Gastrocnemius medialis (tissue), 4 donors: ENCODE measurements around the gene NCOA7.

Experiments used
- POLR2A ChIP-seq, 2 donors: fragments of 450-650 bp; IDR thresholded peaks; one replicate each; pipeline ENCODE4 v1.6.1; 2017; ENCODE audit warnings: antibody characterized with exemption in 2 of 2, mild to moderate bottlenecking in 2 of 2, moderate library complexity in 2 of 2
- TF ChIP-seq, protein P1 (sequence below), 5 experiments: fragments of 450-650 bp in 3 of 5; fragments of 200-600 bp in 2 of 5; sonication (generic) in 2 of 5; IDR thresholded peaks in 4 of 5; conservative IDR thresholded peaks in 1 of 5; 1 replicate in 4 of 5; 2 replicates in 1 of 5; pipeline ENCODE4 v1.5.1; 2016 to 2019; ENCODE audit warnings: antibody characterized with exemption in 5 of 5, mild to moderate bottlenecking in 3 of 5, moderate library complexity in 3 of 5

DNA sequence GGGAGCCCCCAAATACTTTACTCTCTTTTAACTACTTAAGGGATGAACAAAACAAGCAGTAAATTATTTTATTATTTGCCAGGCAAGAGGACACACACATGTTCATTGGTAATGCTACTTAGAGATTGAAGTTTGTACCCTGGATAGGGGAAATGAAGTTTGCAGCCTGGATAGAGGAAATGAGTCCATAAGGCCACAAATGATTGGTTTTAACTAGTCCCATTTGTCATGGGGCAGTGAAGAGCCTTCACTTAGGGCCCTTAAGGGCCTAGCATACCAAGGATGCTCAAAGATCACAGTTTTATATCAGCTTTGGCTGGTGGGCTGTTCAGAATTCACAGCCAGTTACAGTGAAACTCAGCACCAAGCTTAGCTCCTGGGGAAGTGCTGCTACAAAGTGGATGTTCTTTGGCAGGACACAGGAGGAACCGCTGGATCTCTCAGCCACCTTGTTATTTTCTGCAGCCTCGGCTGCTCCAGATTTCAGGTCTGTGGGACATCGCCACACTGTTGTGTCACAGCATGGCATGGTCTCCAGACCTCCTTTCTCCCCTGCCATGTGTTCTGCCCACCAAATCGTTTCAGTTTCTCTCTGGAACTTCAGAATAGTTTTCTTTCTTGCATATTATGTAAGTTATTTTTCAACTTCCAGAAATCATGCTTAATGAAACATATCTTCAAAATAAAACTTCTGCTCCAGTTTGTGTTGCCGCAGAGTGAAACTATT lies 41.8 kb downstream of the NCOA7 start:
- TF ChIP-seq, protein P1, sequence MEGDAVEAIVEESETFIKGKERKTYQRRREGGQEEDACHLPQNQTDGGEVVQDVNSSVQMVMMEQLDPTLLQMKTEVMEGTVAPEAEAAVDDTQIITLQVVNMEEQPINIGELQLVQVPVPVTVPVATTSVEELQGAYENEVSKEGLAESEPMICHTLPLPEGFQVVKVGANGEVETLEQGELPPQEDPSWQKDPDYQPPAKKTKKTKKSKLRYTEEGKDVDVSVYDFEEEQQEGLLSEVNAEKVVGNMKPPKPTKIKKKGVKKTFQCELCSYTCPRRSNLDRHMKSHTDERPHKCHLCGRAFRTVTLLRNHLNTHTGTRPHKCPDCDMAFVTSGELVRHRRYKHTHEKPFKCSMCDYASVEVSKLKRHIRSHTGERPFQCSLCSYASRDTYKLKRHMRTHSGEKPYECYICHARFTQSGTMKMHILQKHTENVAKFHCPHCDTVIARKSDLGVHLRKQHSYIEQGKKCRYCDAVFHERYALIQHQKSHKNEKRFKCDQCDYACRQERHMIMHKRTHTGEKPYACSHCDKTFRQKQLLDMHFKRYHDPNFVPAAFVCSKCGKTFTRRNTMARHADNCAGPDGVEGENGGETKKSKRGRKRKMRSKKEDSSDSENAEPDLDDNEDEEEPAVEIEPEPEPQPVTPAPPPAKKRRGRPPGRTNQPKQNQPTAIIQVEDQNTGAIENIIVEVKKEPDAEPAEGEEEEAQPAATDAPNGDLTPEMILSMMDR (IDR thresholded peaks at IDR 0.05 in 4 of 5, conservative IDR thresholded peaks at IDR 0.05 in 1 of 5) = no peak
- TF ChIP-seq POLR2A (IDR thresholded peaks at IDR 0.05) = no peak
